GM19099 (cell line): Measurements from ENCODE around the gene C5.

Experiments used
- POLR2A ChIP-seq: IDR thresholded peaks from 3 replicates; pipeline ENCODE4 v1.6.1; 2011; ENCODE audit warnings: low read depth; ENCODE audit not compliant: insufficient read length; ENCODE audit errors: extremely low read depth

The C5 gene

GRCh38 chr9:120999317-120999716 lies 50.8 kb downstream of the C5 start:
- TF ChIP-seq POLR2A: no peak

GRCh38 chr9:120998111-120998510 lies 52.0 kb downstream of the C5 start:
- no peak for TF ChIP-seq POLR2A

GRCh38 chr9:120997502-120997901 lies 52.6 kb downstream of the C5 start:
- no peak for TF ChIP-seq POLR2A

GRCh38 chr9:120996409-120996808 lies 53.7 kb downstream of the C5 start:
- no peak for TF ChIP-seq POLR2A

- TF ChIP-seq POLR2A: no peak
These were observed 61.0 kb downstream of the C5 start for GRCh38 chr9:120989065-120989464.

GRCh38 chr9:120985819-120986222 lies 64.3 kb downstream of the C5 start:
- no peak for TF ChIP-seq POLR2A

- no peak for TF ChIP-seq POLR2A
These were observed 66.7 kb downstream of the C5 start for GRCh38 chr9:120983259-120983837.

GRCh38 chr9:120982836-120983235 lies 67.2 kb downstream of the C5 start:
- no peak for TF ChIP-seq POLR2A

GRCh38 chr9:120980951-120981350 lies 69.1 kb downstream of the C5 start:
- no peak for TF ChIP-seq POLR2A

GRCh38 chr9:120979797-120980196 lies 70.3 kb downstream of the C5 start:
- no peak for TF ChIP-seq POLR2A

GRCh38 chr9:120978987-120979386 lies 71.1 kb downstream of the C5 start:
- TF ChIP-seq POLR2A: no peak

- no peak for TF ChIP-seq POLR2A
These were observed 72.8 kb downstream of the C5 start for GRCh38 chr9:120977321-120977720.

GRCh38 chr9:120974921-120975320 lies 75.2 kb downstream of the C5 start:
- TF ChIP-seq POLR2A: no peak

GRCh38 chr9:120974181-120974580 lies 75.9 kb downstream of the C5 start:
- no peak for TF ChIP-seq POLR2A

GRCh38 chr9:120971938-120972337 lies 78.1 kb downstream of the C5 start:
- TF ChIP-seq POLR2A: no peak

GRCh38 chr9:120970244-120970643 lies 79.8 kb downstream of the C5 start:
- no peak for TF ChIP-seq POLR2A

- no peak for TF ChIP-seq POLR2A
These were observed 84.1 kb downstream of the C5 start for GRCh38 chr9:120966013-120966369.
